ENCODE results near the gene ZMPSTE24.

DNA sequence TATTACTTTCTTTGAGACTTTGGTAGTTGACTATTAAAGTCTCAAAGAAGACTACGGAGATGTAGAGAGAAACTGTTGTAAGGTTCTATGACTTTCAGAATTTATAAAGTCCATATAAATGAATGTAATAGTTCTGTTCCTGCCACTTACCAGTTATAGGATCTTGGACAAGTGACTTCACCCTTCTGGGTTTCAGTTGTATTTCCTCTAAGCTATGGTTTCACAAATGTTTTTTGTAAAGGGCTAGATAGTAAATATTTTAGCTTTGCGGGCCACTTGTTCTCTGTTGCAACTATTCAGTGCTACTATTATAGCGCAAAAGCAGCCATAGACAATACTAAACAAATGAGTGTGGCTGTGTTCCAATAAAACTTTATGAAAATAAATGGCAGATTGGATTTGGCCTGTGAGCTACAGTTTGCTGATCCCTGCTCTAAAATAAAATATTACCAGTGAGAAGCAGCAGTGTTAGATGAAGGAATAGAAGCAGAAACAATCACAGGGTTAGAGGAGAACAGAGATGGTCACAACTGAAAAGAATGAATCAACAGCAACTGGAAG is 14.7 kb downstream of the ZMPSTE24 start:
- TF ChIP-seq, protein P1, sequence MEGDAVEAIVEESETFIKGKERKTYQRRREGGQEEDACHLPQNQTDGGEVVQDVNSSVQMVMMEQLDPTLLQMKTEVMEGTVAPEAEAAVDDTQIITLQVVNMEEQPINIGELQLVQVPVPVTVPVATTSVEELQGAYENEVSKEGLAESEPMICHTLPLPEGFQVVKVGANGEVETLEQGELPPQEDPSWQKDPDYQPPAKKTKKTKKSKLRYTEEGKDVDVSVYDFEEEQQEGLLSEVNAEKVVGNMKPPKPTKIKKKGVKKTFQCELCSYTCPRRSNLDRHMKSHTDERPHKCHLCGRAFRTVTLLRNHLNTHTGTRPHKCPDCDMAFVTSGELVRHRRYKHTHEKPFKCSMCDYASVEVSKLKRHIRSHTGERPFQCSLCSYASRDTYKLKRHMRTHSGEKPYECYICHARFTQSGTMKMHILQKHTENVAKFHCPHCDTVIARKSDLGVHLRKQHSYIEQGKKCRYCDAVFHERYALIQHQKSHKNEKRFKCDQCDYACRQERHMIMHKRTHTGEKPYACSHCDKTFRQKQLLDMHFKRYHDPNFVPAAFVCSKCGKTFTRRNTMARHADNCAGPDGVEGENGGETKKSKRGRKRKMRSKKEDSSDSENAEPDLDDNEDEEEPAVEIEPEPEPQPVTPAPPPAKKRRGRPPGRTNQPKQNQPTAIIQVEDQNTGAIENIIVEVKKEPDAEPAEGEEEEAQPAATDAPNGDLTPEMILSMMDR (conservative IDR thresholded peaks at IDR 0.05 in 1 of 2, IDR thresholded peaks at IDR 0.05 in 1 of 2; ENCODE audit: low read depth in 1 of 2, low read length in 2 of 2): no peak
- no peak for TF ChIP-seq EZH2 (IDR thresholded peaks at IDR 0.05; ENCODE audit: low read length, missing control alignments)
